ENCODE results near the gene TUBA4B.

Gene TUBA4B

DNA sequence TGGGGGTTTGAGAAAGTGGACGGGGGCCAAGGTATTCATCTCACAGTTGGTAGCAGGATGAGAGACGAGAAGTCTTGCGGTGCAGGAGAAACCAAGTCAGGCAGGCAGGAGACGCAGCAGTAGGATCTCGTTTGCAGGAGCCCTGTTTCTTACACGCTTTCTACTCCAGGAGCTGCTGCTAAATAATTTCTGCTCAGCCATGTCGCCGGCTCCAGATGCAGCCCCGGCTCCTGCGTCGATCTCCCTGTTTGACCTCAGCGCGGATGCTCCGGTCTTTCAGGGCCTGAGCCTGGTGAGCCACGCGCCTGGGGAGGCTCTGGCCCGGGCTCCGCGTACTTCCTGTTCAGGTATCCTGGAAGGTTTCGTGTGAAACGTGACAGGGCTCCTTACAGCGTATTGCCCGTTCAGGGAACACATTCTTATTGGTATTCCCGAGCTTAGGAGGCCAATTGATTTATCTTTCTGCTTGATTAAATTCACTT lies 22.9 kb upstream of the TUBA4B start (continued):
- no peak for TF ChIP-seq ZNF8 (CRISPR knock-in tag; IDR thresholded peaks at IDR 0.05)
- no peak for TF ChIP-seq ISL1 (CRISPR knock-in tag; IDR thresholded peaks at IDR 0.05)
- no peak for TF ChIP-seq RARB (CRISPR knock-in tag; IDR thresholded peaks at IDR 0.05)

DNA sequence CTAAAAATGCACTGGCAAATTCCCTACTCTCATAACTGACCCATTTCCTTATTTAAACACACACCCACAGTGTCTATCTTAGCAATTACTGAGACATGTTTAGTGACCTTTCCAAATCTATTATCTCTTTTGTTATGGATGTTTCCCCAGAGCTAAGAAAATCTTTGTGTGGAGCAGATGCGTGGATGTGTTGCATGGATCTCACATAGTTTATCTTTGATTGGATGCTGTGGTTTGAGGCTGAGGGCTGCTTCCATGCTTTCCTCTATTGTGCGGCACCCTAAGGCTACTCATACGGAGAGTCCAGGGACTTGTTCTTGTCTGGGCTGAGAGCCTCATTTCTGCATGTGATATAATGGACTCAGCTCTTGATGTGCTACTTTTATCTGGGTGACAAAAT lies 18.7 kb upstream of the TUBA4B start:
- TF ChIP-seq ZNF565 (CRISPR knock-in tag; conservative IDR thresholded peaks at IDR 0.05; ENCODE audit: low read depth) (no peak), ESRRG (CRISPR knock-in tag; IDR thresholded peaks at IDR 0.05) (no peak), ZFP30 (CRISPR knock-in tag; IDR thresholded peaks at IDR 0.05) (no peak), TCF4 (CRISPR knock-in tag; IDR thresholded peaks at IDR 0.05; ENCODE audit: borderline replicate concordance) (no peak)
- TF ChIP-seq, protein P1, sequence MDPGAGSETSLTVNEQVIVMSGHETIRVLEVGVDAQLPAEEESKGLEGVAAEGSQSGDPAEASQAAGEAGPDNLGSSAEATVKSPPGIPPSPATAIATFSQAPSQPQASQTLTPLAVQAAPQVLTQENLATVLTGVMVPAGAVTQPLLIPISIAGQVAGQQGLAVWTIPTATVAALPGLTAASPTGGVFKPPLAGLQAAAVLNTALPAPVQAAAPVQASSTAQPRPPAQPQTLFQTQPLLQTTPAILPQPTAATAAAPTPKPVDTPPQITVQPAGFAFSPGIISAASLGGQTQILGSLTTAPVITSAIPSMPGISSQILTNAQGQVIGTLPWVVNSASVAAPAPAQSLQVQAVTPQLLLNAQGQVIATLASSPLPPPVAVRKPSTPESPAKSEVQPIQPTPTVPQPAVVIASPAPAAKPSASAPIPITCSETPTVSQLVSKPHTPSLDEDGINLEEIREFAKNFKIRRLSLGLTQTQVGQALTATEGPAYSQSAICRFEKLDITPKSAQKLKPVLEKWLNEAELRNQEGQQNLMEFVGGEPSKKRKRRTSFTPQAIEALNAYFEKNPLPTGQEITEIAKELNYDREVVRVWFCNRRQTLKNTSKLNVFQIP (CRISPR knock-in tag; IDR thresholded peaks at IDR 0.05; ENCODE audit: borderline replicate concordance, low read depth): no peak
- TF ChIP-seq, protein P2, sequence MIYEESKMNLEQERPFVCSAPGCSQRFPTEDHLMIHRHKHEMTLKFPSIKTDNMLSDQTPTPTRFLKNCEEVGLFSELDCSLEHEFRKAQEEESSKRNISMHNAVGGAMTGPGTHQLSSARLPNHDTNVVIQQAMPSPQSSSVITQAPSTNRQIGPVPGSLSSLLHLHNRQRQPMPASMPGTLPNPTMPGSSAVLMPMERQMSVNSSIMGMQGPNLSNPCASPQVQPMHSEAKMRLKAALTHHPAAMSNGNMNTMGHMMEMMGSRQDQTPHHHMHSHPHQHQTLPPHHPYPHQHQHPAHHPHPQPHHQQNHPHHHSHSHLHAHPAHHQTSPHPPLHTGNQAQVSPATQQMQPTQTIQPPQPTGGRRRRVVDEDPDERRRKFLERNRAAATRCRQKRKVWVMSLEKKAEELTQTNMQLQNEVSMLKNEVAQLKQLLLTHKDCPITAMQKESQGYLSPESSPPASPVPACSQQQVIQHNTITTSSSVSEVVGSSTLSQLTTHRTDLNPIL (CRISPR knock-in tag; IDR thresholded peaks at IDR 0.05; ENCODE audit: low read depth): no peak
- ATAC-seq: no peak

DNA sequence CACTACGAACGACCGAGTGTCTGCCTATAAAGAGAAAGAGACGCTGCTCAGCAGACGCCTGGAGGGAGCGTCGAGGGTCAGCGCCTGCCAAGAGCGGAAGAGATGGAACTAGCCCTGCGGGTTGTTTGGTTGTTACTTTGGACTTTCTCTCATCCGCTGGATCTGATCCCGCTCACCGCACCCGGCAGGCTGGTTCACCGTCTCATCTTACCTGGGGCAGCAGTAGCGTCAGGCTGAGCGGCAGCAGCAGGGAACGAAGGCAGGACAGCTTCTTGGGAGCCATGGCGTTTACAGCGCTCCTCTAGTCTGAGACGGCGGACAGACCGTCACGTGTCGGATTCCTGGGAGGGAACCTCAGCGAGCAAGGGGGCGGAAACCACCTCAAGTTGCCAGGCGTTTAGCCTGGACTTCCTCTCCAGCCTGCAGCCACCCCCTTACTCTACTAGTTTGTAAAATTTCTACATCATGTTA lies 9.7 kb upstream of the TUBA4B start:
- ATAC-seq: no peak
- TF ChIP-seq BACH2 (CRISPR knock-in tag; IDR thresholded peaks at IDR 0.05; ENCODE audit: borderline replicate concordance): no peak
- TF ChIP-seq TCF4 (CRISPR knock-in tag; IDR thresholded peaks at IDR 0.05; ENCODE audit: borderline replicate concordance): no peak
- TF ChIP-seq GLIS3 (CRISPR knock-in tag; IDR thresholded peaks at IDR 0.05): no peak
- TF ChIP-seq ISL1 (CRISPR knock-in tag; IDR thresholded peaks at IDR 0.05): no peak
- TF ChIP-seq, protein P1 (CRISPR knock-in tag; IDR thresholded peaks at IDR 0.05; ENCODE audit: borderline replicate concordance, low read depth): no peak
- TF ChIP-seq, protein P3, sequence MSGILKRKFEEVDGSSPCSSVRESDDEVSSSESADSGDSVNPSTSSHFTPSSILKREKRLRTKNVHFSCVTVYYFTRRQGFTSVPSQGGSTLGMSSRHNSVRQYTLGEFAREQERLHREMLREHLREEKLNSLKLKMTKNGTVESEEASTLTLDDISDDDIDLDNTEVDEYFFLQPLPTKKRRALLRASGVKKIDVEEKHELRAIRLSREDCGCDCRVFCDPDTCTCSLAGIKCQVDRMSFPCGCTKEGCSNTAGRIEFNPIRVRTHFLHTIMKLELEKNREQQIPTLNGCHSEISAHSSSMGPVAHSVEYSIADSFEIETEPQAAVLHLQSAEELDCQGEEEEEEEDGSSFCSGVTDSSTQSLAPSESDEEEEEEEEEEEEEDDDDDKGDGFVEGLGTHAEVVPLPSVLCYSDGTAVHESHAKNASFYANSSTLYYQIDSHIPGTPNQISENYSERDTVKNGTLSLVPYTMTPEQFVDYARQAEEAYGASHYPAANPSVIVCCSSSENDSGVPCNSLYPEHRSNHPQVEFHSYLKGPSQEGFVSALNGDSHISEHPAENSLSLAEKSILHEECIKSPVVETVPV (CRISPR knock-in tag; IDR thresholded peaks at IDR 0.05): no peak
- no peak for TF ChIP-seq ZC3H10 (CRISPR knock-in tag; IDR thresholded peaks at IDR 0.05)
- no peak for TF ChIP-seq TOX (CRISPR knock-in tag; IDR thresholded peaks at IDR 0.05; ENCODE audit: borderline replicate concordance)
- no peak for TF ChIP-seq CSDC2 (CRISPR knock-in tag; IDR thresholded peaks at IDR 0.05)
- TF ChIP-seq, protein P2 (CRISPR knock-in tag; IDR thresholded peaks at IDR 0.05; ENCODE audit: low read depth): no peak
- TF ChIP-seq, protein P4, sequence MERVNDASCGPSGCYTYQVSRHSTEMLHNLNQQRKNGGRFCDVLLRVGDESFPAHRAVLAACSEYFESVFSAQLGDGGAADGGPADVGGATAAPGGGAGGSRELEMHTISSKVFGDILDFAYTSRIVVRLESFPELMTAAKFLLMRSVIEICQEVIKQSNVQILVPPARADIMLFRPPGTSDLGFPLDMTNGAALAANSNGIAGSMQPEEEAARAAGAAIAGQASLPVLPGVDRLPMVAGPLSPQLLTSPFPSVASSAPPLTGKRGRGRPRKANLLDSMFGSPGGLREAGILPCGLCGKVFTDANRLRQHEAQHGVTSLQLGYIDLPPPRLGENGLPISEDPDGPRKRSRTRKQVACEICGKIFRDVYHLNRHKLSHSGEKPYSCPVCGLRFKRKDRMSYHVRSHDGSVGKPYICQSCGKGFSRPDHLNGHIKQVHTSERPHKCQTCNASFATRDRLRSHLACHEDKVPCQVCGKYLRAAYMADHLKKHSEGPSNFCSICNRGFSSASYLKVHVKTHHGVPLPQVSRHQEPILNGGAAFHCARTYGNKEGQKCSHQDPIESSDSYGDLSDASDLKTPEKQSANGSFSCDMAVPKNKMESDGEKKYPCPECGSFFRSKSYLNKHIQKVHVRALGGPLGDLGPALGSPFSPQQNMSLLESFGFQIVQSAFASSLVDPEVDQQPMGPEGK (CRISPR knock-in tag; IDR thresholded peaks at IDR 0.05; ENCODE audit: borderline replicate concordance): no peak
- TF ChIP-seq ZNF8 (CRISPR knock-in tag; IDR thresholded peaks at IDR 0.05): no peak
- no peak for TF ChIP-seq ARNTL (CRISPR knock-in tag; IDR thresholded peaks at IDR 0.05; ENCODE audit: borderline replicate concordance, low read depth)
- TF ChIP-seq ZFP30 (CRISPR knock-in tag; IDR thresholded peaks at IDR 0.05): no peak
- TF ChIP-seq ZNF565 (CRISPR knock-in tag; conservative IDR thresholded peaks at IDR 0.05; ENCODE audit: low read depth): no peak
- TF ChIP-seq PPARA (CRISPR knock-in tag; IDR thresholded peaks at IDR 0.05; ENCODE audit: borderline replicate concordance): no peak
- TF ChIP-seq ESRRG (CRISPR knock-in tag; IDR thresholded peaks at IDR 0.05): no peak
- TF ChIP-seq OSR1 (CRISPR knock-in tag; IDR thresholded peaks at IDR 0.05): no peak
